ENCODE measurements around the gene TMCO5A.

DNA sequence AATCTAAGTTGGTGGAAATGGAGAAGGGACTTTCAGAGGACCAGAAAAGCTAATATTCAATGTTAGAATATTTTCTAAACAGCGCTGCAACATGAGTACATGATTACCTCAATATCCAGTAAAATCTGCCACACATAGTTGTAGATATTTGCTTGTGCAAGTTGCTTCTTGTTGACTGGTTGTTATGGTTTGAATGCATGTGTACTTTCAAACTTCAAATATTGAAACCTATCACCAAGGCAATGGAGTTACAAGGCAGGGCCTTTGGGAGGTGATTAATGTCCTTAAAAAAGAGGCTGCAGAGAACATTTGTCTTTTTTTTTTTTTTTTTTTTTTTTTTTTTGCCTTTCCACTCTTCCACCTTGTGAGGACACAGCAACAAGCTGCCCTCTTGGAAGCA, 49.9 kb downstream of the TMCO5A start:
- TF ChIP-seq CTCF (conservative IDR thresholded peaks at IDR 0.05; ENCODE audit: low read depth, low read length) (no peak), EZH2 (IDR thresholded peaks at IDR 0.05; ENCODE audit: borderline replicate concordance, low read depth, low read length, poor library complexity, severe bottlenecking) (no peak)
